ENCODE measurements around the gene TANGO2.

TANGO2 gene

GRCh38 chr22:19995611-19996339 is 25.1 kb upstream of the TANGO2 start:
- DNase-seq (ENCODE audit: low spot score), result no peak

- peak; percentile 94 for DNase-seq (ENCODE audit: low spot score)
These were observed 24.1 kb upstream of the TANGO2 start for GRCh38 chr22:19996694-19997384.

- DNase-seq (ENCODE audit: low spot score), result no peak
These were observed 23.2 kb upstream of the TANGO2 start for GRCh38 chr22:19997561-19998231.

GRCh38 chr22:19998232-19998951 is 22.5 kb upstream of the TANGO2 start:
- no peak for DNase-seq (ENCODE audit: low spot score)

- DNase-seq (ENCODE audit: low spot score), result no peak
These were observed 21.7 kb upstream of the TANGO2 start for GRCh38 chr22:19998991-19999820.

- DNase-seq (ENCODE audit: low spot score), result no peak
These were observed 20.4 kb upstream of the TANGO2 start for GRCh38 chr22:20000246-20001081.

GRCh38 chr22:20001082-20001638 is 19.8 kb upstream of the TANGO2 start:
- no peak for DNase-seq (ENCODE audit: low spot score)

- no peak for DNase-seq (ENCODE audit: low spot score)
These were observed 18.8 kb upstream of the TANGO2 start for GRCh38 chr22:20002128-20002527.

GRCh38 chr22:20002636-20003035 is 18.3 kb upstream of the TANGO2 start:
- peak; percentile 70 for DNase-seq (ENCODE audit: low spot score)

GRCh38 chr22:20003304-20003703 is 17.6 kb upstream of the TANGO2 start:
- DNase-seq (ENCODE audit: low spot score), result no peak

- DNase-seq (ENCODE audit: low spot score), result no peak
These were observed 16.4 kb upstream of the TANGO2 start for GRCh38 chr22:20004464-20004863.

- DNase-seq (ENCODE audit: low spot score), result no peak
These were observed 12.5 kb upstream of the TANGO2 start for GRCh38 chr22:20008221-20008995.

- no peak for DNase-seq (ENCODE audit: low spot score)
These were observed 11.9 kb upstream of the TANGO2 start for GRCh38 chr22:20009018-20009491.

GRCh38 chr22:20009582-20010306 is 11.2 kb upstream of the TANGO2 start:
- DNase-seq (ENCODE audit: low spot score), result peak; percentile 92

- DNase-seq (ENCODE audit: low spot score), result peak; percentile 60
These were observed 10.4 kb upstream of the TANGO2 start for GRCh38 chr22:20010307-20011122.

GRCh38 chr22:20011123-20011992 is 9.6 kb upstream of the TANGO2 start:
- no peak for DNase-seq (ENCODE audit: low spot score)

All from SK-N-DZ (cell line).